GM19043 (cell line): ENCODE measurements around the gene GRIA3.
"Not testable (repeated sequence)": the region's sequence is repeated elsewhere in the genome, so short reads cannot be mapped to it uniquely, and the experiment has no call there.

Source experiments
- ATAC-seq: cut with Tn5 transposase; IDR thresholded peaks from one replicate; pipeline ENCODE4 v1.9.1; 2021; ENCODE audit warnings: low read depth; ENCODE audit not compliant: unreplicated experiment

Gene GRIA3

DNA sequence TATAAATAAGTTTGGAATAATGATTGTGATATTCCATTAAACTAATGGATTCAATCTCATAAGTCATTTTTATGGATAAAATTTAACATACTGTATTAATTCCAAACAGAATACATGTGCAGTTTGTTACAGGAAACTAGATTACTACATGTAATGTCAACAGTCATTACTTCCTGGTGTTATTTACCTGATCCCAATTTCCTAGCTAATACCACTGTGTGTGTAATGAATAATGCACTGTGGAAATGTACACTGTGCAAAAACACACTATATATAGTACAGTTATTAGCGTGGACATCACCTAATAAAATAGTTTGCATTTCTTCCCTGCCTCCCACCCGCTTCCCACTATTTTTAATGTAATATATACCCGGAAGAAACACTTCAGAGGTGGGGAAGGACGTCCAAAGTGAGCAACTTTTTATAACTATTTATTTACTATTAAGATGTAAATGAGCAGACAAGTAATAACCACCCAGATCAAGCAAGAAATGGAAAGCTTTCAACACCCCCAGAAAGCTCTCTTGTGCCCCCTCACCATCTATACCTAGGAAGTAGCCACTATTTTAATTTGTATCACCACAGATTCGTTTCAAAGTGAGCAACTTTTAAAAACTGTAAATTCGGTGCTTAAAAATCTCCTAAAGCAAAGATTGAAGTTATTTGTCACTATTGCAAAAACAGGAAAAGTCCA, 329.7 kb downstream of the GRIA3 start:
- no peak for ATAC-seq

GRCh38 chrX:123514279-123514640, 330.2 kb downstream of the GRIA3 start:
- not testable (repeated sequence) for ATAC-seq

DNA sequence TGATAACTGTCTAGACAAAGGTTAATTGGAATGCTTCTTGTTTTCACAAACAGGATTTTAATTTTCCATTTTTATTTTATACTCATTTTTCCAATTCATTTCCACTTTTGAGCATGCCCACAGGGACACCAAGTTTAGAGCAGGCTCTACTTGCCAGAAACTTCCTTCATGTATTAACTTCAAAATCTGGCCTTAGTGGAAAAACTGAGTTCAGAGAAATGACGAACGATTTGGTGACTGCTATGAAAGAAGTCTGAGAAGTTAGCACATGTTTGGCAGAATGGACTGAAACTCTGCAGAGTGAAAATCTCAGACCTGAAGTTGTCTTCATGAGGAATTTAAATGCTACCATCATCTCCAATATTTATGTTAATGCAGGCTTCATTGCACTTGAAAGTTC, 334.7 kb downstream of the GRIA3 start:
- no peak for ATAC-seq

GRCh38 chrX:123525123-123525725, 341.1 kb downstream of the GRIA3 start:
- ATAC-seq, result no peak

- not testable (repeated sequence) for ATAC-seq
These were observed 346.6 kb downstream of the GRIA3 start for GRCh38 chrX:123530726-123531125.
